A673 (cell line): Measurements from ENCODE around the gene TMEM244. TPM values are rescaled to one million over a fixed set of nuclear protein-coding genes. Genes with fewer than 3 reads are reported as not detected.

Experiments
- BruUV-seq: library from RNA; stranded (reverse); fragments of 400-500 nt; replicated peaks from 2 replicates; lab custom pipeline; 2021; lab: Mats Ljungman, UMichigan
- CTCF ChIA-PET: fragments of 300-600 bp; sonication (Branson Sonifier 250); formaldehyde crosslinking; loops from one replicate; lab custom pipeline; 2022; ENCODE audit warnings: antibody characterized with exemption; lab: Charles Lee
- POLR2A ChIA-PET: fragments of 300-600 bp; sonication (Branson Sonifier 250); formaldehyde crosslinking; loops from one replicate; lab custom pipeline; 2022; ENCODE audit warnings: antibody characterized with exemption; ENCODE audit not compliant: low non-redundant PET; lab: Charles Lee
- DNase-seq: peaks from one replicate; pipeline ENCODE4 v3.0.0-alpha.2; 2015; ENCODE audit warnings: low spot score
- H3K27ac ChIP-seq: fragments of 200-600 bp; sonication (generic); 2 replicates; pipeline ENCODE4 v1.5.1; 2016; ENCODE audit warnings: mixed run types, low read depth, mild to moderate bottlenecking, mixed read lengths, antibody characterized with exemption, low read length; ENCODE audit not compliant: poor library complexity, severe bottlenecking
- H3K27me3 ChIP-seq: fragments of 200-600 bp; sonication (generic); replicated peaks from 2 replicates; pipeline ENCODE4 v1.6.1; 2017; ENCODE audit warnings: mixed run types, low read depth, mild to moderate bottlenecking, mixed read lengths, antibody characterized with exemption, low read length; ENCODE audit not compliant: insufficient read depth, poor library complexity
- H3K36me3 ChIP-seq: fragments of 200-600 bp; sonication (generic); 2 replicates; pipeline ENCODE4 v1.6.1; 2016; ENCODE audit warnings: mixed run types, mild to moderate bottlenecking, mixed read lengths, antibody characterized with exemption, low read length; ENCODE audit not compliant: insufficient read depth, poor library complexity, severe bottlenecking
- H3K4me1 ChIP-seq: fragments of 200-600 bp; sonication (generic); 2 replicates; pipeline ENCODE4 v1.6.1; 2017; ENCODE audit warnings: mixed run types, mild to moderate bottlenecking, mixed read lengths, antibody characterized with exemption, low read length; ENCODE audit not compliant: insufficient read depth, poor library complexity, severe bottlenecking
- H3K4me3 ChIP-seq: fragments of 200-600 bp; sonication (generic); 2 replicates; pipeline ENCODE4 v1.5.1; 2016; ENCODE audit warnings: low read depth, mixed run types, mild to moderate bottlenecking, mixed read lengths, low read length; ENCODE audit not compliant: poor library complexity, severe bottlenecking
- H3K9me3 ChIP-seq: fragments of 200-600 bp; sonication (generic); 2 replicates; pipeline ENCODE4 v1.6.1; 2016; ENCODE audit warnings: mixed run types, low read depth, mild to moderate bottlenecking, mixed read lengths, antibody characterized with exemption, low read length; ENCODE audit not compliant: poor library complexity, severe bottlenecking
- EZH2 ChIP-seq: fragments of 200-600 bp; sonication (generic); IDR thresholded peaks from 2 replicates; pipeline ENCODE4 v1.6.1; 2017; ENCODE audit warnings: borderline replicate concordance, low read depth, mild to moderate bottlenecking, mixed read lengths, antibody characterized with exemption, low read length; ENCODE audit not compliant: poor library complexity, severe bottlenecking
- intact Hi-C: fragments of 100-400 bp; cut with micrococcal nuclease; formaldehyde crosslinking; loops from one replicate; pipeline ENCODE4 v1.10.0; 2022; ENCODE audit not compliant: unreplicated experiment
- total RNA-seq: library from RNA; stranded (reverse); gene quantifications from 2 replicates; pipeline ENCODE4 v1.2.3, GENCODE V29; 2021
- TF ChIP-seq, protein P1 (sequence below): fragments of 300-800, 200-600 bp; sonication (generic); conservative IDR thresholded peaks from 2 replicates; pipeline ENCODE4 v1.5.1; 2017; ENCODE audit warnings: low read depth, mild to moderate bottlenecking, antibody characterized with exemption, low read length, moderate library complexity, mixed read lengths

The TMEM244 gene
- total RNA-seq, 1 experiment from 2014 or later = not detected

DNA sequence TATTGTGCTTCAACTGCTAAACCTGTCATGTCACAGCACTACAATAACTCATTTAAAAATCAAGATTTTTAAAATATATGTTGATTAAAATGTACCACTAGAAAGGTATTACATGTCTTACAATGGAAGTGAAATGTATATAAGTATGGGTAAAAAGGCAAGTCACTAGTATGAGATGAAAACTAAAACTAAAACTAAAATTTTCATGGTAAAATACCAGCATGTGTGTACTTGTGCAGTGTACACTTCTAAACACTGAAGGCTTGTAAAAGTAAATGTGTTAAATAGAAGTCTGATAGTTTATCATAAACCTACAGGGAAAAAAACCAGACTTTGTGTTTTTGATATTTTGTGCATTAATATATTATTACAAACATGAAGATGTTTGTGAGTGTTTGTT, 13.7 kb upstream of the TMEM244 start:
- Histone ChIP-seq H3K4me3 (no peak overlapping the region), H3K27me3 (no peaks in the 10 kb centered on the region), H3K4me1 (peaks cover 6% of the 10 kb centered on the region), H3K27ac (no peak overlapping the region), H3K36me3 (no peaks in the 10 kb centered on the region), H3K9me3 (peaks cover 4% of the 10 kb centered on the region)
- no peak for DNase-seq
- ChIA-PET CTCF (no interaction called here), POLR2A (no interaction called here)
- TF ChIP-seq, protein P1, sequence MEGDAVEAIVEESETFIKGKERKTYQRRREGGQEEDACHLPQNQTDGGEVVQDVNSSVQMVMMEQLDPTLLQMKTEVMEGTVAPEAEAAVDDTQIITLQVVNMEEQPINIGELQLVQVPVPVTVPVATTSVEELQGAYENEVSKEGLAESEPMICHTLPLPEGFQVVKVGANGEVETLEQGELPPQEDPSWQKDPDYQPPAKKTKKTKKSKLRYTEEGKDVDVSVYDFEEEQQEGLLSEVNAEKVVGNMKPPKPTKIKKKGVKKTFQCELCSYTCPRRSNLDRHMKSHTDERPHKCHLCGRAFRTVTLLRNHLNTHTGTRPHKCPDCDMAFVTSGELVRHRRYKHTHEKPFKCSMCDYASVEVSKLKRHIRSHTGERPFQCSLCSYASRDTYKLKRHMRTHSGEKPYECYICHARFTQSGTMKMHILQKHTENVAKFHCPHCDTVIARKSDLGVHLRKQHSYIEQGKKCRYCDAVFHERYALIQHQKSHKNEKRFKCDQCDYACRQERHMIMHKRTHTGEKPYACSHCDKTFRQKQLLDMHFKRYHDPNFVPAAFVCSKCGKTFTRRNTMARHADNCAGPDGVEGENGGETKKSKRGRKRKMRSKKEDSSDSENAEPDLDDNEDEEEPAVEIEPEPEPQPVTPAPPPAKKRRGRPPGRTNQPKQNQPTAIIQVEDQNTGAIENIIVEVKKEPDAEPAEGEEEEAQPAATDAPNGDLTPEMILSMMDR = no peak
- no peak for TF ChIP-seq EZH2
- no TSS peak for BruUV-seq
- intact Hi-C loops = no loop called here

DNA sequence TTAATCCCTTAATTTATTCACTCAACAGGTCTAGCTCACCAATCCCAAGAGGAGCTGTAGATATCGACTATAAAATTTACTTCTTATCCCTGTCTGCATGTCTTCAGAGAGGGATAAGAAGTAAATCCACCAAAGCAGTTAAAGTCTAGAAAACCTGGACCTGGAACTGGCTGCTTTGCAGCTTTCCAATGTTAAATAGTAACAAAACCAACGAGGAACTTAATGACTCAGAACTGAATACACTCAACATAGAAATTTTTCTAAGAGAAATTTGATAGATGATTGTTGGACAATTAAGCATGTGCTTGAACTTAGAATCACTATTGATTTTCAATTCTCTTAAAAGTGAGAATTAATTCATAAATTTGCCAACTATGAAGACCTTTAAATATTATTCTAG, 11.5 kb upstream of the TMEM244 start:
- TF ChIP-seq EZH2 = no peak
- TF ChIP-seq, protein P1 = no peak
- Histone ChIP-seq H3K36me3 (no peaks in the 10 kb centered on the region), H3K4me1 (peaks cover 6% of the 10 kb centered on the region), H3K27ac (no peak overlapping the region), H3K27me3 (no peaks in the 10 kb centered on the region), H3K4me3 (no peak overlapping the region), H3K9me3 (no peaks in the 10 kb centered on the region)
- DNase-seq = no peak
- intact Hi-C loops = no loop called here
- BruUV-seq = no TSS peak
- POLR2A ChIA-PET = interaction anchor here (0.5 kb wide), 1 partner anchor 16 kb away, joined by 3 read pairs; no protein-coding TSS in a partner anchor
- CTCF ChIA-PET = no interaction called here

DNA sequence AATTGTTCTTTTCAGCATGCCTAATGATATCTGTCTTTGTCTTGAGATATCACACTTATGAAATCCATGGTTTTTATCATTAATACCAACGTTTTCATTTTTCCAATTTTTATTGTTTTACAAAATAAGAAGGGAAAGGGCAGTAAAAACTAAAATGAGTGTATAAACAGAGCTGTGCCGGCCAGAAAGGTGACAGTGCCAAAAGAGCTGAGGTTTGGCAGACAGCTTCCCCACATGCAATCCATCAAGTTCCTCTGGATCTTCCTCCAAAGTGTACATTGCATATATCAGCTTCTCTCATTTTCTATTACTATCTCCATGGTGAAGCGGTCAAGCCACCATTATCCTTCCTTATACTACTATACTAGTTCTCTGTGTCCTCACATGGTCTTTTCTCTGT, 10.1 kb upstream of the TMEM244 start:
- BruUV-seq = no TSS peak

More for the DNA sequence above, 10.1 kb upstream of the TMEM244 start:
- H3K27me3 ChIP-seq = no peaks in the 10 kb centered on the region
- CTCF ChIA-PET = no interaction called here
- no peaks in the 10 kb centered on the region for H3K36me3 ChIP-seq
- H3K4me3 ChIP-seq = no peak overlapping the region
- TF ChIP-seq, protein P1 = no peak
- TF ChIP-seq EZH2 = no peak
- no peaks in the 10 kb centered on the region for H3K9me3 ChIP-seq
- peaks cover 6% of the 10 kb centered on the region for H3K4me1 ChIP-seq
- POLR2A ChIA-PET = no interaction called here
- no peak for DNase-seq
- H3K27ac ChIP-seq = no peak overlapping the region
- intact Hi-C loops = no loop called here
